Natural killer cell (primary cell): ENCODE measurements around the gene HCFC1. TPM values are rescaled to one million over a fixed set of nuclear protein-coding genes. Genes with fewer than 3 reads are reported as not detected.
A peak's percentile ranks its signal among the peaks of the same experiment; 100 is the strongest.

Experiments
- ATAC-seq, 3 donors: fragments of 150-1000 bp in 2 of 3; fragments of 200-7000 bp in 1 of 3; cut with Tn5 transposase; 1 replicate in 1 of 3; 2 replicates in 2 of 3; pipeline ENCODE4 v1.10.0; 2021; ENCODE audit warnings: mild to moderate bottlenecking in 2 of 3, moderate library complexity in 2 of 3
- DNase-seq, 2 donors: peaks; one replicate each; pipeline versions ENCODE4 v3.0.0 to v3.0.0-alpha.2; 2013 to 2021; ENCODE audit warnings: mixed read lengths in 1 of 2
- H3K27ac ChIP-seq: one replicate; pipeline ENCODE4 v1.5.1; 2013; ENCODE audit warnings: mild to moderate bottlenecking, low read length
- H3K27me3 ChIP-seq: one replicate; pipeline ENCODE4 v1.6.1; 2013; ENCODE audit warnings: low read length; ENCODE audit not compliant: control insufficient read depth, insufficient read depth
- H3K36me3 ChIP-seq: one replicate; pipeline ENCODE4 v1.6.1; 2013; ENCODE audit warnings: low read length; ENCODE audit not compliant: control insufficient read depth, insufficient read depth
- H3K4me1 ChIP-seq: one replicate; pipeline ENCODE4 v1.6.1; 2013; ENCODE audit warnings: low read length; ENCODE audit not compliant: control insufficient read depth, insufficient read depth
- H3K4me3 ChIP-seq: one replicate; pipeline ENCODE4 v1.5.1; 2013; ENCODE audit warnings: low read length
- H3K9me3 ChIP-seq: one replicate; pipeline ENCODE4 v1.6.1; 2013; ENCODE audit warnings: low read length; ENCODE audit not compliant: control insufficient read depth, insufficient read depth
- H3K27ac Mint-ChIP-seq, 2 donors: one replicate each; pipeline ENCODE4 v1.8.0; 2022; ENCODE audit warnings: mild to moderate bottlenecking in 2 of 2, mixed read lengths in 2 of 2, moderate library complexity in 1 of 2
- H3K27me3 Mint-ChIP-seq, 2 donors: one replicate each; pipeline ENCODE4 v1.8.0; 2022; ENCODE audit warnings: low read depth in 2 of 2, mixed read lengths in 2 of 2
- H3K36me3 Mint-ChIP-seq: one replicate; pipeline ENCODE4 v1.8.0; 2022; ENCODE audit warnings: mixed read lengths
- H3K4me1 Mint-ChIP-seq, 2 donors: one replicate each; pipeline ENCODE4 v1.8.0; 2022; ENCODE audit warnings: mixed read lengths in 2 of 2
- H3K4me3 Mint-ChIP-seq: one replicate; pipeline ENCODE4 v1.8.0; 2022; ENCODE audit warnings: mild to moderate bottlenecking, moderate library complexity, mixed read lengths
- H3K9me3 Mint-ChIP-seq, 2 donors: one replicate each; pipeline ENCODE4 v1.8.0; 2022; ENCODE audit warnings: mixed read lengths in 2 of 2
- WGBS: methylation state at CpG from one replicate; pipeline ENCODE4 v1.1.7; 2013; ENCODE audit warnings: missing lambda C conversion rate; ENCODE audit not compliant: insufficient coverage; 5-methylcytosine and 5-hydroxymethylcytosine counted together
- intact Hi-C: fragments of 100-400 bp; cut with micrococcal nuclease; formaldehyde crosslinking; loops from one replicate; pipeline ENCODE4 v1.14.2; 2022
- total RNA-seq, 4 donors: library from RNA; stranded (reverse); fragments of 120-200 nt in 1 of 4; gene quantifications; one replicate each; pipeline versions ENCODE4 v1.2.3 to v1.2.4, GENCODE V29; 2013 to 2022
- TF ChIP-seq, protein P1 (sequence below): fragments of 200-600 bp; IDR thresholded peaks from one replicate; pipeline ENCODE4 v1.8.0; 2022; ENCODE audit warnings: antibody characterized with exemption

HCFC1 gene
- total RNA-seq, 3 donors from 2014 or later (not counting 1 experiment from before 2014, with no cell fraction given): 65.2 to 76.7 (median 67.5) TPM

DNA sequence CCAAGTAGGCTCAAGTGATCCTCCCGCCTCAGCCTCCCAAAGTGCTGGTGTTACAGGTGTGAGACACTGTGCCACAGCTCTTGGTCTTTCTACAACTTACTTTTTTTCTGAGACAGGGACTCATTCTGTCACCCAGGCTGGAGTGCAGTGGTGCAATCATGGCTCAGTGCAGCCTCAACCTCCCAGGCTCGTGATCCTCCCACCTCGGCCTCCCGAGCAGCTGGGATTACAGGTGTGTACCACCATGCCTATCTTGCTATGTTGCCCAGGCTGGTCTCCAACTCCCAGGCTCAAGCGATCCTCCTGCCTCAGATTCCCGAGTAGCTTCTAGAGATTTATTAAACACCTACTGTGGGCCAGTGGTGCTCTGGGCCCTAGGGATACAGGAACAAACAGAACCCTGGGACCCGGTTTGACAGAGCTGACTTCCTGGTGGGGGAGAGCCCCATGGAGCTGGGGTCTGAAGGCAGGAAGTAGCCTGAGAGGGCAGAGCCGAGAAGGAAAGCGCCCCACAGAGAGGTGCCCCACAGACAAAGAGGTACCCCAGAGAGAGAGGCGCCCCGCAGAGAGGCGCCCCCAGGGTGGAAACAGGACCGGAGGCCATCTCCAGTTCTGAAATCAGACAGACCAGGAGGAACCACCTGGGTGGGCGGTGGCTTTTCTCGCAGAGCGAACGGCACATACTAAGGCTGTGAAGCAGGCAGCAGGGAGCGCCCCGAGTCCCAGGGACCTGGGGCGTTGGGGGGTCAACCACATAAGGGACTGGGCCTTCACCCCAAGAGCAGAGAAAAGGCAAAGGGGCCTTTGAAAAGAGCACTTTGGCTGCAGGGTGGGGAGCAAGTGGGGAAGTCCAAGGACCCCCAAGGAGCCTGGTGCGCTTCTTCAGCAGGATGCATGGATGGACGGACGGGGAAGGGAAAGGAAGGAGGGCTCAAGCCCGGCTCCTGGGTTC lies 43.1 kb upstream of the HCFC1 start:
- Histone ChIP-seq H3K27ac (no peak overlapping the region), H3K4me3 (no peak overlapping the region), H3K36me3 (peaks cover 41% of the 10 kb centered on the region), H3K27me3 (no peaks in the 10 kb centered on the region), H3K4me1 (peaks cover 32% of the 10 kb centered on the region), H3K9me3 (no peaks in the 10 kb centered on the region)
- Mint-ChIP-seq H3K9me3 (no peaks in the 10 kb centered on the region), H3K27ac (peak overlapping the region; percentile 44 to 53), H3K27me3 (no peaks in the 10 kb centered on the region), H3K36me3 (no peaks in the 10 kb centered on the region), H3K4me3 (no peak overlapping the region), H3K4me1 (no peaks in the 10 kb centered on the region)
- intact Hi-C loops: loop anchor here (10.0 kb wide), 1 partner anchor 80 kb away; the partner anchor contains the start of gene MECP2
- ATAC-seq (no peak), DNase-seq (no peak)
- TF ChIP-seq, protein P1, sequence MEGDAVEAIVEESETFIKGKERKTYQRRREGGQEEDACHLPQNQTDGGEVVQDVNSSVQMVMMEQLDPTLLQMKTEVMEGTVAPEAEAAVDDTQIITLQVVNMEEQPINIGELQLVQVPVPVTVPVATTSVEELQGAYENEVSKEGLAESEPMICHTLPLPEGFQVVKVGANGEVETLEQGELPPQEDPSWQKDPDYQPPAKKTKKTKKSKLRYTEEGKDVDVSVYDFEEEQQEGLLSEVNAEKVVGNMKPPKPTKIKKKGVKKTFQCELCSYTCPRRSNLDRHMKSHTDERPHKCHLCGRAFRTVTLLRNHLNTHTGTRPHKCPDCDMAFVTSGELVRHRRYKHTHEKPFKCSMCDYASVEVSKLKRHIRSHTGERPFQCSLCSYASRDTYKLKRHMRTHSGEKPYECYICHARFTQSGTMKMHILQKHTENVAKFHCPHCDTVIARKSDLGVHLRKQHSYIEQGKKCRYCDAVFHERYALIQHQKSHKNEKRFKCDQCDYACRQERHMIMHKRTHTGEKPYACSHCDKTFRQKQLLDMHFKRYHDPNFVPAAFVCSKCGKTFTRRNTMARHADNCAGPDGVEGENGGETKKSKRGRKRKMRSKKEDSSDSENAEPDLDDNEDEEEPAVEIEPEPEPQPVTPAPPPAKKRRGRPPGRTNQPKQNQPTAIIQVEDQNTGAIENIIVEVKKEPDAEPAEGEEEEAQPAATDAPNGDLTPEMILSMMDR: no peak
- WGBS: 80% methylated on average over 24 of the region's 24 CpGs

DNA sequence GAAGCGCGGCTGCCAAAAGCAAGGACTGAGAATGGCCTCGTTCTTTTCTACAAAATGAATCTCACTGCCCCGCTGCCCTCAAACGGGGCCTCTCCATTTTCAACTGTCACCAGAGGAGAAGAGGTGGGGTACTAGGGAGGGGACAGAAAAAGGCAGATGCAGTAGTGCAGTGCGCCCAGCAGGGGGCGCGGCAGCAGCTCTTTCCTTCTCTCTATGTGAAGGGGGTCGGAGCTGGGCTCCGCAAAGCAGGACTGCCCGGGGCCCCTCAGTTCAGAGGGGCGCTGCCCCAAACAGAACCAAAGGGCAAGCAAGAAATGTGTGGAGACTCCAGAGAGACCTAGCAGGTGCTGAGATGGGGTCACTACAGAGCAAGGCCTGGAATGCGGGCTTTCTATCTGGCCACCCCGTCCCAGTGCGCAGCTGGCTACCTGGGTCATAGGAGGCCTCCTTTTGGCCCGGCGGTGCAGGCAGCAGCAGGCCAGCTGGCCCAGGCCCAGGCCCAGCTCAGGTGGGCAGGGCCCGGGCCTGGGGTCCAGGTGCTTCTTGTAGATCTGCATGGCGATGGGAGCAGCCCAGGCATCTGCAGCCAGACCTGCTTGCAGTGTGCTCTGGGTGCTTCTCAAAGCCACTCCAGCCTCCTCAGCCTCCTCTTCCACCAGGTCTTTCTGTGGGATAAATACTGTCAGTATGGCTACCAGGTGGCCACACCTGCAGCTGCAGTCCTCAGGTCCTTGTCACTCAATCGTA lies 42.2 kb upstream of the HCFC1 start:
- Histone ChIP-seq H3K27me3 (no peaks in the 10 kb centered on the region), H3K36me3 (peaks cover 41% of the 10 kb centered on the region), H3K27ac (peak overlapping the region; percentile 14), H3K4me3 (no peak overlapping the region), H3K4me1 (peaks cover 30% of the 10 kb centered on the region), H3K9me3 (no peaks in the 10 kb centered on the region)
- Mint-ChIP-seq H3K36me3 (no peaks in the 10 kb centered on the region), H3K9me3 (no peaks in the 10 kb centered on the region), H3K4me3 (no peak overlapping the region), H3K27me3 (no peaks in the 10 kb centered on the region), H3K27ac (peak overlapping the region in 1 of 2 donors; percentile 40), H3K4me1 (no peaks in the 10 kb centered on the region)
- 56% methylated on average over 17 of the region's 20 CpGs for WGBS
- peak; percentile 79 to 95 (median 83) for ATAC-seq
- DNase-seq: peak; percentile 43 to 77
- TF ChIP-seq, protein P1: peak; percentile 78
- intact Hi-C loops: loop anchor here (1.0 to 10.0 kb wide), 2 partner anchors 38 to 81 kb away; partner anchors contain the start of gene MECP2

DNA sequence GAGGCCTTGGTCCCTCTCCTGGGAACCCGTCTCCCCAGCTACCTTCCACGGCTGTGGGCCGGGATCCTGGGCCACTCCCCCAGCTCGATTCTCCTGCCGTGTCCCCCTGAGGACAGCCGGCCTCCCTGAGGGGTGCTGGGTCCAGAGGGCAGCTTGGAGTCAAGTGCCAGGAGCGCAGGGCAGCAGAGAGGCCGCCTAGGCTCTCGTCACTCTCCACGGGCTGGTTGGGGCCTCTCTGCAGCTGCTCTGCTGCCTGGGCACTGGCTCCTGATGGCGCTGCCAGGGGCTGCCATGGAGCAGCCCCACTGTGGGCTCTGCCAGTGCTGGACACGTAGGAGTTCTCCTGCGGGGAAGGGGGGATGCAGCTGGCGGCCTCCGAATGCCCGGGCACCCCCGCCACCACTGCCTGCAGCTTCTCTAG lies 41.4 kb upstream of the HCFC1 start:
- H3K27ac ChIP-seq: no peak overlapping the region
- no peaks in the 10 kb centered on the region for H3K27me3 Mint-ChIP-seq
- no peak overlapping the region for H3K27ac Mint-ChIP-seq
- no peak overlapping the region for H3K4me3 Mint-ChIP-seq
- DNase-seq (no peak), ATAC-seq (no peak)
- H3K36me3 ChIP-seq: peaks cover 41% of the 10 kb centered on the region
- no peaks in the 10 kb centered on the region for H3K27me3 ChIP-seq
- H3K9me3 Mint-ChIP-seq: no peaks in the 10 kb centered on the region
- no peaks in the 10 kb centered on the region for H3K9me3 ChIP-seq
- intact Hi-C loops: loop anchor here (1.0 to 10.0 kb wide), 2 partner anchors 38 to 82 kb away; partner anchors contain the start of gene MECP2
- no peaks in the 10 kb centered on the region for H3K36me3 Mint-ChIP-seq
- WGBS: 84% methylated on average over 17 of the region's 17 CpGs
- no peaks in the 10 kb centered on the region for H3K4me1 Mint-ChIP-seq
- peaks cover 25% of the 10 kb centered on the region for H3K4me1 ChIP-seq
- TF ChIP-seq, protein P1: no peak
- no peak overlapping the region for H3K4me3 ChIP-seq
